ENCODE results near the gene ACSS2.
"Not testable (repeated sequence)": the region's sequence is repeated elsewhere in the genome, so short reads cannot be mapped to it uniquely, and the experiment has no call there.

Gene ACSS2

GRCh38 chr20:34863421-34863965, 12.9 kb upstream of the ACSS2 start:
- ATAC-seq (no peak), DNase-seq (no peak)
- Mint-ChIP-seq H3K4me3 (no peak overlapping the region), H3K36me3 (ENCODE audit: low read depth) (no peaks in the 10 kb centered on the region), H3K27me3 (no peaks in the 10 kb centered on the region), H3K27ac (no peak overlapping the region), H3K4me1 (no peaks in the 10 kb centered on the region), H3K9me3 (no peaks in the 10 kb centered on the region)

GRCh38 chr20:34864216-34864615, 12.2 kb upstream of the ACSS2 start:
- H3K4me3 Mint-ChIP-seq = no peak overlapping the region
- H3K9me3 Mint-ChIP-seq = no peaks in the 10 kb centered on the region
- no peak for DNase-seq
- no peaks in the 10 kb centered on the region for H3K27me3 Mint-ChIP-seq
- H3K27ac Mint-ChIP-seq = no peak overlapping the region
- H3K36me3 Mint-ChIP-seq (ENCODE audit: low read depth) = no peaks in the 10 kb centered on the region
- no peaks in the 10 kb centered on the region for H3K4me1 Mint-ChIP-seq
- no peak for ATAC-seq

- H3K27ac Mint-ChIP-seq = no peak overlapping the region
Measured at GRCh38 chr20:34871320-34871926, 5.0 kb upstream of the ACSS2 start.

GRCh38 chr20:34871966-34872621, 4.3 kb upstream of the ACSS2 start:
- H3K27ac Mint-ChIP-seq = peak overlapping the region; percentile 76
- no peak for ATAC-seq
- no peaks in the 10 kb centered on the region for H3K9me3 Mint-ChIP-seq
- H3K4me1 Mint-ChIP-seq = peaks cover 44% of the 10 kb centered on the region
- H3K36me3 Mint-ChIP-seq (ENCODE audit: low read depth) = no peaks in the 10 kb centered on the region
- peak overlapping the region; percentile 83 for H3K4me3 Mint-ChIP-seq
- H3K27me3 Mint-ChIP-seq = no peaks in the 10 kb centered on the region
- DNase-seq = no peak

More at GRCh38 chr20:34871320-34871926, 5.0 kb upstream of the ACSS2 start:
- Mint-ChIP-seq H3K27me3 (no peaks in the 10 kb centered on the region), H3K36me3 (ENCODE audit: low read depth) (no peaks in the 10 kb centered on the region), H3K9me3 (no peaks in the 10 kb centered on the region), H3K4me3 (peak overlapping the region; percentile 83), H3K4me1 (peaks cover 42% of the 10 kb centered on the region)
- DNase-seq (no peak), ATAC-seq (no peak)

- Mint-ChIP-seq H3K27ac (peak within 1 kb of the TSS; percentile 76), H3K4me3 (peak within 1 kb of the TSS; percentile 83), H3K27me3 (no peaks in the 10 kb centered on the region), H3K36me3 (ENCODE audit: low read depth) (no peaks in the 10 kb centered on the region), H3K4me1 (peaks cover 44% of the 10 kb centered on the region), H3K9me3 (no peaks in the 10 kb centered on the region)
- ATAC-seq = peak; percentile 71
- DNase-seq = peak; percentile 93
Measured at GRCh38 chr20:34872622-34873224, 3.7 kb upstream of the ACSS2 start, which contains the start of gene GGT7. Gene GGT7, minus strand, starts transcription at chr20:34872856. Its CDS starts 41 bp downstream, at chr20:34872815.

GRCh38 chr20:34873583-34874093, 2.8 kb upstream of the ACSS2 start:
- Mint-ChIP-seq H3K27me3 (no peaks in the 10 kb centered on the region), H3K4me3 (peak overlapping the region; percentile 80), H3K9me3 (no peaks in the 10 kb centered on the region), H3K4me1 (peaks cover 47% of the 10 kb centered on the region), H3K36me3 (ENCODE audit: low read depth) (no peaks in the 10 kb centered on the region), H3K27ac (peak overlapping the region; percentile 65)
- no peak for ATAC-seq
- DNase-seq = no peak

GRCh38 chr20:34874094-34874654, 2.2 kb upstream of the ACSS2 start:
- peak overlapping the region; percentile 24 for H3K27ac Mint-ChIP-seq
- H3K4me1 Mint-ChIP-seq = peaks cover 47% of the 10 kb centered on the region
- H3K36me3 Mint-ChIP-seq (ENCODE audit: low read depth) = no peaks in the 10 kb centered on the region
- ATAC-seq = peak; percentile 30
- DNase-seq = peak; percentile 61
- peak overlapping the region; percentile 19 for H3K4me3 Mint-ChIP-seq
- no peaks in the 10 kb centered on the region for H3K27me3 Mint-ChIP-seq
- H3K9me3 Mint-ChIP-seq = no peaks in the 10 kb centered on the region

GRCh38 chr20:34875642-34876405, 588 bp upstream of the ACSS2 start:
- H3K36me3 Mint-ChIP-seq (ENCODE audit: low read depth) = no peaks in the 10 kb centered on the region
- no peaks in the 10 kb centered on the region for H3K27me3 Mint-ChIP-seq
- DNase-seq (peak; percentile 96), ATAC-seq (peak; percentile 82)
- no peaks in the 10 kb centered on the region for H3K9me3 Mint-ChIP-seq
- H3K4me3 Mint-ChIP-seq = peak overlapping the region; percentile 87
- peak overlapping the region; percentile 33 for H3K27ac Mint-ChIP-seq
- H3K4me1 Mint-ChIP-seq = peaks cover 46% of the 10 kb centered on the region

- DNase-seq (no peak), ATAC-seq (no peak)
- Mint-ChIP-seq H3K27ac (no peak overlapping the region), H3K9me3 (no peaks in the 10 kb centered on the region), H3K4me1 (peaks cover 13% of the 10 kb centered on the region), H3K27me3 (no peaks in the 10 kb centered on the region), H3K36me3 (ENCODE audit: low read depth) (peaks cover 2% of the 10 kb centered on the region), H3K4me3 (no peak overlapping the region)
Measured at GRCh38 chr20:34880215-34880850, 3.9 kb downstream of the ACSS2 start.

GRCh38 chr20:34880971-34881370, 4.6 kb downstream of the ACSS2 start:
- not testable (repeated sequence) for H3K9me3 Mint-ChIP-seq; DNase-seq; H3K27ac Mint-ChIP-seq; H3K36me3 Mint-ChIP-seq (ENCODE audit: low read depth); H3K27me3 Mint-ChIP-seq; H3K4me3 Mint-ChIP-seq; ATAC-seq; H3K4me1 Mint-ChIP-seq

GRCh38 chr20:34881689-34882088, 5.3 kb downstream of the ACSS2 start:
- no peak overlapping the region for H3K27ac Mint-ChIP-seq
- H3K4me1 Mint-ChIP-seq = peaks cover 5% of the 10 kb centered on the region

GRCh38 chr20:34883087-34883688, 6.8 kb downstream of the ACSS2 start:
- Mint-ChIP-seq H3K36me3 (ENCODE audit: low read depth) (peaks cover 2% of the 10 kb centered on the region), H3K9me3 (no peaks in the 10 kb centered on the region), H3K27me3 (no peaks in the 10 kb centered on the region), H3K4me1 (no peaks in the 10 kb centered on the region), H3K27ac (no peak overlapping the region), H3K4me3 (no peak overlapping the region)
- DNase-seq (no peak), ATAC-seq (no peak)

More at GRCh38 chr20:34881689-34882088, 5.3 kb downstream of the ACSS2 start:
- ATAC-seq (no peak), DNase-seq (no peak)
- Mint-ChIP-seq H3K27me3 (no peaks in the 10 kb centered on the region), H3K4me3 (no peak overlapping the region), H3K9me3 (no peaks in the 10 kb centered on the region), H3K36me3 (ENCODE audit: low read depth) (peaks cover 2% of the 10 kb centered on the region)

GRCh38 chr20:34883809-34884208, 7.4 kb downstream of the ACSS2 start:
- Mint-ChIP-seq H3K27ac (no peak overlapping the region), H3K36me3 (ENCODE audit: low read depth) (peaks cover 2% of the 10 kb centered on the region), H3K9me3 (no peaks in the 10 kb centered on the region), H3K4me3 (no peak overlapping the region), H3K4me1 (no peaks in the 10 kb centered on the region), H3K27me3 (no peaks in the 10 kb centered on the region)
- no peak for DNase-seq
- no peak for ATAC-seq
